Endothelial cell of umbilical vein (primary cell): ENCODE measurements around the gene PNISR. TPM values are rescaled to one million over a fixed set of nuclear protein-coding genes. Genes with fewer than 3 reads are reported as not detected.

Experiments used
- BruUV-seq: library from RNA; stranded (reverse); fragments of 400-500 nt; replicated peaks from 2 replicates; lab custom pipeline; 2021; lab: Mats Ljungman, UMichigan
- CTCF ChIA-PET: fragments of 300-600, 350-600 bp; sonication (Branson Sonifier 250); formaldehyde crosslinking; loops from one replicate; lab custom pipeline; 2021; ENCODE audit warnings: antibody characterized with exemption, inconsistent platforms; lab: Charles Lee
- POLR2A ChIA-PET: fragments of 300-600, 350-600 bp; sonication (Branson Sonifier 250); formaldehyde crosslinking; loops from one replicate; lab custom pipeline; 2021; ENCODE audit warnings: antibody characterized with exemption, inconsistent platforms; lab: Charles Lee
- DNase-seq: peaks from one replicate; pipeline ENCODE4 v3.0.0-alpha.2; 2011; ENCODE audit warnings: low read depth, low spot score
- FAIRE-seq: peaks from 2 replicates; lab custom pipeline; 2011; peaks lifted over from hg19 to GRCh38; lab: Jason Lieb, UNC
- H2AFZ ChIP-seq: 2 replicates; pipeline ENCODE4 v1.6.0; 2012; ENCODE audit warnings: low read depth, low read length, control low read depth, inconsistent platforms
- H3K27ac ChIP-seq: 2 replicates; pipeline ENCODE4 v1.5.1; 2011; ENCODE audit warnings: low read depth, mild to moderate bottlenecking, control low read depth, low read length, moderate library complexity; ENCODE audit not compliant: insufficient read depth
- H3K27me3 ChIP-seq, 2 experiments: 2 replicates each; pipeline versions ENCODE4 v1.6.0 to v1.6.1; 2011; ENCODE audit warnings: low read length in 2 of 2, mixed read lengths in 1 of 2; ENCODE audit not compliant: control insufficient read depth in 2 of 2, insufficient read depth in 2 of 2
- H3K36me3 ChIP-seq, 2 experiments: 2 replicates in 1 of 2; 3 replicates in 1 of 2; pipeline ENCODE4 v1.5.1; 2011; ENCODE audit warnings: low read length in 2 of 2, mild to moderate bottlenecking in 1 of 2, moderate library complexity in 1 of 2; ENCODE audit not compliant: control insufficient read depth in 2 of 2, insufficient read depth in 2 of 2; ENCODE audit errors: extremely low read depth in 1 of 2
- H3K4me1 ChIP-seq: 3 replicates; pipeline ENCODE4 v1.5.1; 2011; ENCODE audit warnings: mild to moderate bottlenecking, low read length; ENCODE audit not compliant: control insufficient read depth, insufficient read depth; ENCODE audit errors: extremely low read depth
- H3K4me2 ChIP-seq: 2 replicates; pipeline ENCODE4 v1.6.1; 2011; ENCODE audit warnings: low read length, control low read depth, mixed read lengths; ENCODE audit not compliant: insufficient read depth
- H3K4me3 ChIP-seq, 3 experiments: fragments of 200-600 bp in 1 of 3; sonication (generic), shearing (Covaris generic) in 1 of 3; replicated peaks in 1 of 3; 2 replicates each; pipeline ENCODE4 v1.5.1; 2011 to 2016; ENCODE audit warnings: control low read depth in 3 of 3, low read length in 3 of 3, mild to moderate bottlenecking in 2 of 3, inconsistent platforms in 1 of 3, low read depth in 1 of 3, moderate library complexity in 1 of 3; ENCODE audit not compliant: insufficient read depth in 1 of 3
- H3K79me2 ChIP-seq: 2 replicates; pipeline ENCODE4 v1.6.0; 2012; ENCODE audit warnings: low read length, inconsistent platforms; ENCODE audit not compliant: control insufficient read depth, insufficient read depth
- H3K9ac ChIP-seq: replicated peaks from 2 replicates; pipeline ENCODE3; 2011; ENCODE audit warnings: low read length, control low read depth; ENCODE audit not compliant: insufficient read depth; ENCODE audit errors: extremely low read depth
- H3K9me1 ChIP-seq: replicated peaks from 3 replicates; pipeline ENCODE4 v1.6.0; 2011; ENCODE audit warnings: mild to moderate bottlenecking, low read length; ENCODE audit not compliant: control insufficient read depth, insufficient read depth; ENCODE audit errors: extremely low read depth
- H3K9me3 ChIP-seq: replicated peaks from 2 replicates; pipeline ENCODE4 v1.5.1; 2012; ENCODE audit warnings: low read length, inconsistent platforms; ENCODE audit not compliant: control insufficient read depth, insufficient read depth
- H4K20me1 ChIP-seq: replicated peaks from 2 replicates; pipeline ENCODE3; 2011; ENCODE audit warnings: mild to moderate bottlenecking, low read length; ENCODE audit not compliant: control insufficient read depth, insufficient read depth; ENCODE audit errors: extremely low read depth
- CTCF ChIP-seq, 2 donors: IDR thresholded peaks; 1 replicate in 1 of 2; 2 replicates in 1 of 2; pipeline ENCODE4 v1.5.1; 2011; ENCODE audit warnings: low read length in 2 of 2, mild to moderate bottlenecking in 2 of 2, moderate library complexity in 2 of 2, control low read depth in 1 of 2, inconsistent platforms in 1 of 2, low read depth in 1 of 2; ENCODE audit not compliant: insufficient read depth in 1 of 2; ENCODE audit errors: extremely low read depth in 1 of 2
- EZH2 ChIP-seq: IDR thresholded peaks from 2 replicates; pipeline ENCODE4 v1.6.1; 2012; ENCODE audit warnings: borderline replicate concordance, low read depth, mild to moderate bottlenecking, moderate library complexity, low read length, inconsistent platforms; ENCODE audit not compliant: severe bottlenecking
- FOS ChIP-seq: IDR thresholded peaks from 2 replicates; pipeline ENCODE4 v1.6.1; 2011; ENCODE audit warnings: mild to moderate bottlenecking, low read length, moderate library complexity, borderline replicate concordance; ENCODE audit not compliant: insufficient read depth
- GATA2 ChIP-seq: IDR thresholded peaks from 2 replicates; pipeline ENCODE4 v1.7.0; 2011; ENCODE audit warnings: low read depth, mild to moderate bottlenecking, moderate library complexity, mixed read lengths, low read length; ENCODE audit not compliant: insufficient read length, insufficient read depth
- JUN ChIP-seq: IDR thresholded peaks from 2 replicates; pipeline ENCODE4 v1.6.1; 2011; ENCODE audit warnings: borderline replicate concordance, low read depth; ENCODE audit not compliant: insufficient read length, insufficient read depth
- MAX ChIP-seq: IDR thresholded peaks from 2 replicates; pipeline ENCODE4 v1.6.1; 2011; ENCODE audit not compliant: insufficient read depth, insufficient read length
- MYC ChIP-seq: IDR thresholded peaks from one replicate; pipeline ENCODE4 v1.6.1; 2011; ENCODE audit warnings: mild to moderate bottlenecking, low read depth, low read length
- POLR2A ChIP-seq: IDR thresholded peaks from 2 replicates; pipeline ENCODE4 v1.6.1; 2012; ENCODE audit warnings: low read depth, mild to moderate bottlenecking, control low read depth, low read length
- POLR2AphosphoS5 ChIP-seq: IDR thresholded peaks from 2 replicates; pipeline ENCODE4 v1.6.1; 2012; ENCODE audit warnings: low read depth, mild to moderate bottlenecking, control low read depth, low read length, moderate library complexity; ENCODE audit not compliant: insufficient read depth
- dilution Hi-C: fragments of 300-500 bp; cut with MboI; formaldehyde crosslinking; loops from one replicate; pipeline ENCODE4 v1.15.0; 2019; ENCODE audit warnings: low sequenced_read_pairs; ENCODE audit not compliant: extremely low pct_ligation_motif_present
- intact Hi-C: fragments of 100-400 bp; cut with micrococcal nuclease; formaldehyde crosslinking; loops from one replicate; pipeline ENCODE4 v1.10.0; 2022
- polyA plus RNA-seq, 4 experiments: library from polyadenylated mRNA; depleted of rRNA in 3 of 4; stranded (reverse) in 3 of 4; unstranded in 1 of 4; fragments of >200 nt; gene quantifications; 2 replicates each; pipeline versions ENCODE4 v1.2.1 to v1.2.3, GENCODE V29; 2011 to 2012; ENCODE audit warnings: missing spikeins in 1 of 4
- total RNA-seq: library from RNA; stranded (reverse); gene quantifications from 2 replicates; pipeline ENCODE4 v1.2.3, GENCODE V29; 2021

PNISR gene
- total and polyA plus RNA-seq, 2 donors (not counting 3 experiments of a cell fraction or from before 2014, with no cell fraction given): 34.6 to 106 TPM

GRCh38 chr6:99390896-99391295, 34.2 kb downstream of the PNISR start:
- no peak overlapping the region for H3K4me3 ChIP-seq
- no peaks in the 10 kb centered on the region for H3K36me3 ChIP-seq
- DNase-seq (no peak), FAIRE-seq (no peak)
- no peak overlapping the region for H2AFZ ChIP-seq
- dilution Hi-C loops (no loop called here), intact Hi-C loops (no loop called here)
- H4K20me1 ChIP-seq: no peaks in the 10 kb centered on the region
- H3K9me1 ChIP-seq: no peaks in the 10 kb centered on the region
- no peaks in the 10 kb centered on the region for H3K27me3 ChIP-seq
- H3K4me2 ChIP-seq: no peak overlapping the region
- no peak for TF ChIP-seq CTCF (IDR thresholded peaks at IDR 0.05; ENCODE audit: extremely low read depth in 1 of 2, insufficient read depth in 1 of 2, low read depth in 1 of 2, low read length in 2 of 2)
- TF ChIP-seq POLR2AphosphoS5: no peak
- TF ChIP-seq JUN: no peak
- TF ChIP-seq EZH2: no peak
- no peak for TF ChIP-seq MYC
- no peak for TF ChIP-seq POLR2A
- no peak for TF ChIP-seq FOS
- TF ChIP-seq MAX: no peak
- no peak for TF ChIP-seq GATA2
- no peaks in the 10 kb centered on the region for H3K9me3 ChIP-seq
- CTCF ChIA-PET: no interaction called here
- no peak overlapping the region for H3K9ac ChIP-seq
- H3K4me1 ChIP-seq: peaks cover 5% of the 10 kb centered on the region
- POLR2A ChIA-PET: no interaction called here
- no peaks in the 10 kb centered on the region for H3K79me2 ChIP-seq
- no TSS peak for BruUV-seq
- no peak overlapping the region for H3K27ac ChIP-seq
